HG02870 (cell line): ENCODE measurements around the gene NAV2.
"Not testable (repeated sequence)": the region's sequence is repeated elsewhere in the genome, so short reads cannot be mapped to it uniquely, and the experiment has no call there.

Source experiments
- ATAC-seq: cut with Tn5 transposase; IDR thresholded peaks from one replicate; pipeline ENCODE4 v1.9.1; 2021; ENCODE audit warnings: mild to moderate bottlenecking, moderate library complexity; ENCODE audit not compliant: unreplicated experiment

Gene NAV2

DNA sequence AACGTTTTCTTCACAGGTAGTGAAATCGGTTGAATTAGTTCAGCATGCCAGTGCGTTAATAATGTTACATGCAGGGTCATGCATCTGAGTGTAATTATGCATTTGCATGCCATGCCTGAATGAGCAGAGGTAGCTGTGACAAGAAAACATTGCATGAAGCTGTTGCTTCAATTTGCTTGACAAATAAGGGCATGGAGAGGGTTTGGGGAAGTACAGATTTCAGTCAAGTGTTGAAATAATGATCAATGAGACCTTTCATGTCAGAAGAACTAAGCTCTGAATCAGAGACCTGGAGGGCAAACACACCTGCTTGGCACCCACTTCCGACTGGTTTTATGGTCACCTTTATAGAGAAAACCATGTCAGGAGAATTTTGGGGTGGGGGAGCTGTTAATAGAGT, 226.2 kb downstream of the NAV2 start:
- no peak for ATAC-seq

- no peak for ATAC-seq
Measured at GRCh38 chr11:19939415-19939929, 226.8 kb downstream of the NAV2 start.

DNA sequence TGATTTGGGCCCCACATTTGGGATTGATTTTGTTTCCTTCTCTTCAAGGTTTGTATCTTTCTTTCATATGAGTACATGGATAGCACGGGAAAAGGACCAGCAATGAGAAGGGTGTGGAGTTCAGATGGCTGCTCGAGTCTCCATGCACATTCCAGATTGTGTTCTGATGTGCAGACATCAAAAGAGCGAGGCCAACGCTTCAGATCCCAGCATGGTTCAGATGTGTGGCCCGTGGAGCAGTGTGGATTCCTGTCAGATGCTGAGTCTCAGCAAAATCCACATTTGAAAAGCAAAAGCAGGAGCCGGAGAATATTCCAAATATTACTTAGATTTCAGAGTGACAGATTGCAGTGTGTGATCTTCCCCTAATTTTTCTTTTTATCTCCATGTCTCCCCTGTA, 228.2 kb downstream of the NAV2 start:
- ATAC-seq: no peak

GRCh38 chr11:19946681-19947080, 234.0 kb downstream of the NAV2 start:
- no peak for ATAC-seq

GRCh38 chr11:19947537-19948114, 235.0 kb downstream of the NAV2 start:
- no peak for ATAC-seq

DNA sequence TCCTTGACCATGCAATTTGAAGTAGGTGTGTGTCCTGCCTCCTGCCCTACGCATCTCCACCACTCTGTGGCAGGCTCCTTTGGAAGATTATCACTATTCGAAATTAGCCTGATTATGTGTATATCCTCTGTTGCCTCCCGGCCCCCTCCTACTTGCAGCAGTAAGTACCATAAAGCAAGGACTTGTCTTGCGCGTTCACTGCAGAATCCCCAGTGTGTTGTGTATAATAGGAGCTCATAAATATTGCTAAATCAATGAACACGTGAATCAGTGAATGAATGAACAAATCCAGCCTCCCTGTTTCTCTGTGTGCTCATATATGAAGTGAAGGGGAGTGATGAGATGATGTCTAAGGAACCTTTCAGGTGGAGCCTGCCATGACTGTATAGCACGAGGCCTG, 237.0 kb downstream of the NAV2 start:
- no peak for ATAC-seq

DNA sequence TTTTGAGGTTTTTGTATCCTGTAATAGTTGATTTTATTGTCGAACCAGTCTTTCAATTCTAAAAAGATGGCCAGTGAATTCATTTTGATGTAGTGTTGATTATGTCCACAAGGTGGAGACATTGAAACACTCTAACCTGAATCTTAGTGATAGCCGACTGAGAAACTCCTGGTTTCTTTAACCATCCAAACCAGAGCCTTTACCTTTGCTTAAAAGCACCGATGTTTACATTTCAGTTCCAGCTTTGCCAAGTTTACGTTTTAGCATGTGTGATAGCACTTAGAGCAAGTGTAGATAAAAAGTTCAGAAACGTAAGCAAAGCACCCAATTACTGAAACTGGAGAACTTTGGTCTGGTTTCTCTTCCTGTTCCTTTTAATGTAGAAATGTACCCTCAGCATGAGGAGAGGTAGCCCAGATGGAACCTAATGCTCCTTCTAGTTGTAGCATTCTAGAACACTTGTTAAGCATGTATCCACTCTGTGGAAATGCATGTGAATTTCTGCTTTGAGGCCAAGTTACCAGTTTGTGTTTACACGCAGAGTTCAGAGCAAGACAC, 239.0 kb downstream of the NAV2 start:
- peak; percentile 88 for ATAC-seq

- no peak for ATAC-seq
Measured at GRCh38 chr11:19952116-19952605, 239.5 kb downstream of the NAV2 start.

- ATAC-seq: no peak
Measured at GRCh38 chr11:19952911-19953310, 240.3 kb downstream of the NAV2 start.

- ATAC-seq: no peak
Measured at GRCh38 chr11:19953336-19953735, 240.7 kb downstream of the NAV2 start.

DNA sequence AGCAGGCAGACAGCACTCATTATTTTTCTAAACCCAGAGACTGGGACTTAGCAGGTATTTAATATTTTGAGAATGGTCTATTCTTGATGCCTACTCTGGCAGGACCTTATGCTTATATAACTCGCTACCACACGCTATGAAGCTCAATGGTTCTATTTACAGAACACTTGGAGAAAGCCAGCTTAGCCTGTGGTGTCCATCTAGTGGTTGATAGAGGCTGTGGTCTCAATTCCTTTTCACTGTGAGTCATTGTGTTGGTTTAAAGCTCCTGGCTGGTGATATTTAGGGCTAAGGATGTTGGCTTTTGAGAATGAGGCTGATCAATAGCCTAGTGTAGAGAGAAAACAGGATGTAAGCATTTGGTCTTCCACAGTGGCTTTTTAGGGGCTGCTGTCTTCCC, 241.3 kb downstream of the NAV2 start:
- no peak for ATAC-seq

DNA sequence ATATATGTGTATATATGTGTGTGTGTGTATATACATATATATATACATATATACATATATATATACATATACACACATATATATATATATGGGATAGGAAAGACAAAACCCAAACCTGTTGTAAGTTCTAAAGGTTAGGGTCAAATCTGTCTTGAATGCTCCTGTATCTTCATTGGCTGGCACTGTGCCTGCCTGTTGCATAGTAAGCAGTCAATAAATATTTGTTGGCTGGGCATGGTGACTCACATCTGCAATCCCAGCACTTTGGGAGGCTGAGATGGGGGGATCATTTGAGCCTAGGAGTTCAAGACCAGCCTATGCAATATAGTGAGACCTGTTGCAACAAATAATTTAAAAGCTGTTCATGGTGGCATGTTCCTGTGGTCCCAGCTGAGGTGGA, 242.3 kb downstream of the NAV2 start:
- ATAC-seq: no peak

GRCh38 chr11:19955660-19956059, 243.0 kb downstream of the NAV2 start:
- ATAC-seq: no peak

GRCh38 chr11:19956228-19956627, 243.6 kb downstream of the NAV2 start:
- ATAC-seq: no peak

GRCh38 chr11:19957294-19957943, 244.8 kb downstream of the NAV2 start:
- no peak for ATAC-seq

- no peak for ATAC-seq
Measured at GRCh38 chr11:19958204-19958603, 245.6 kb downstream of the NAV2 start.

DNA sequence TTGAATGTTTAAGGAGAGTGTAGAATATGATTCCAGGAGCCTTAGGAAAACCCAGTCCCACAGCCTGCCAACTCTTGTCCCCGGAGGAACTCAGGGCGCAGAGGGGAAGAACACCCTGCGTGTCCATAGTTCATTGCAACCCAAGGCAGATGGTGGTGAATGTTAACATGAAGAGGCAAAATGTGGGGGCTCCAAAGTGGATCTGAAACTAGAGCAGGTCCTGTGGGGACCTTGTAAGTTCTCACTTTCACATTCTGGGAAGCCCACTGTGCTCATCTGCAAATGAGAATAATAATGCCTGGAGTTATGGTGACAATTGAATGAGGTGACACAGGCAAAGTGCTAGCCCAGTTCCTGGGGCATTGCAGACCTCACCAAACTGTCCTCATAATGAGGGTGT, 246.6 kb downstream of the NAV2 start:
- ATAC-seq: no peak

DNA sequence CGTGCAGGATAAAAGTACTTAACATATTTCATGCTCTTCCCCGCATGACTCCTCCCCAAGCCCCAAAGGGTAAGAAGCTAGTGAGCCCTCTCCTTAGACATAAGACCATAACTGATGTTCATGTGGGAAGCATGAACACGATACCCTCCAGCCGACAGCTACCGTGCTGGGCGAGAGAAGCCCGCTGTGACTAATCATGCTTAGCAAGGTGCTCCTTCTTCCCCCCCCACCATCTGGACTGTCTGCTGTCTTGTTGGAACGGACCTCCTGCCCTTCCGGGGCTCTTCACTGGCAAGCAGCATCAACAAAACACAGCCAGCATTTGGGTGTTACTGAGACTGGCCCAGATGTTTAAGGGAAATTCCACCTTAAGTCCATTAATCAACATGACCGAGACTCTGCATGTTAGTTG, 247.0 kb downstream of the NAV2 start:
- ATAC-seq: no peak

- not testable (repeated sequence) for ATAC-seq
Measured at GRCh38 chr11:19960410-19960809, 247.8 kb downstream of the NAV2 start.

GRCh38 chr11:19961225-19961624, 248.6 kb downstream of the NAV2 start:
- no peak for ATAC-seq

DNA sequence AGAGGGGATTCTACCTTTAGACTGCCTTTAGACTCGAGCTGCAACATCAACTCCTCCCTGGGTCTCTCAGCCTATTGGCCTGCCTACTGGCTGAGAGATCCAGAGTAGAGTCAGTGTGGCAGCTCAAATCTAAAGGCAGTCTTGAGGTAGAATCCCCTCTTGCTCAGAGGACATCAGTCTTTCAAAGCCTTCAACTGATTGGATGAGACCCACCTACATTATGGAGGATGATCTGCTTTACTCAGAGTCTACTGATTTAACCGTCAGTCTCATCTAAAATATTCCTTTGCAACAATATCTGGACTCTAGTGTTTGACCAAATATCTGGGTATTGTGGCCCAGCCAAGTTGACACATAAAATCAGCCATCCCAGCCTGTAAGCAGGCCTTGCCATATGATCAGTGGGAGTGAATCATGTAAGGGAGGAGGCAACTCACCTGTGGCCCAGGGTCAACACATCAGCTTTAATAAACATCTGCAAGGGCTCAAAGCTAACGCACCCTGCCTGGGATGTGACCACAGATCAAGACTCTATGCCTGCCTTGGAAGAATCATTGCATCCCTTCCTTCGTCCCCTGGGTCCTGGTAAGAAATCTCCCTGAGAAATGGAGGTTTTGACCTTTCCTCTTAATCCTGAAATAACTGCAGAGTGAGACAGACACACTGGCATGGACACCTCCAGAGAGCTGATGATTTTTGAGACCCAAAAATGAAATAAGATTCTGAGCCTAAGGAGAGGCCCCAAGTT, 249.6 kb downstream of the NAV2 start:
- no peak for ATAC-seq

DNA sequence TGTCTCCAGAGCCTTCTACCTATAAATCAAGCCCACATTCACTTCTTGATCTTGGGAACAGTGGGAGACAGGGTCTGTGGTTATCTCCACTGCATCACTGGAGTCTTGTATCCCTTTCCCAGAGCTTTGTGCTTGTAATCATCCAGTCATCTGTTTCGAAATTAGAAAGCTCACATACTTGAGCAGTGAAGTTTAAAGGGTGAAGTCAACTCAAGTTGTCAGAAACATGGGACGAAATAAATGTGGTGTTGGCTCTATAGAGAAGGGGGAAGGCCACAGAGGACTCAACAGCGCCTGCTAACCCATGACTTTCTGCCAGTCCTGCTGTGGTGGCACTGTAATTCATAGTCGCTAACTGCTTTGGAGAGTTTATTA, 250.2 kb downstream of the NAV2 start:
- no peak for ATAC-seq
